GM11168 (cell line): ENCODE results near the gene IL31RA.
"Not testable (repeated sequence)": the region's sequence is repeated elsewhere in the genome, so short reads cannot be mapped to it uniquely, and the experiment has no call there.

Experiments
- in situ Hi-C: fragments of 300-500 bp; cut with MboI; formaldehyde crosslinking; loops from one replicate; pipeline ENCODE4 v1.12.0; 2022; ENCODE audit warnings: low sequenced_read_pairs; ENCODE audit not compliant: unreplicated experiment

Gene IL31RA

DNA sequence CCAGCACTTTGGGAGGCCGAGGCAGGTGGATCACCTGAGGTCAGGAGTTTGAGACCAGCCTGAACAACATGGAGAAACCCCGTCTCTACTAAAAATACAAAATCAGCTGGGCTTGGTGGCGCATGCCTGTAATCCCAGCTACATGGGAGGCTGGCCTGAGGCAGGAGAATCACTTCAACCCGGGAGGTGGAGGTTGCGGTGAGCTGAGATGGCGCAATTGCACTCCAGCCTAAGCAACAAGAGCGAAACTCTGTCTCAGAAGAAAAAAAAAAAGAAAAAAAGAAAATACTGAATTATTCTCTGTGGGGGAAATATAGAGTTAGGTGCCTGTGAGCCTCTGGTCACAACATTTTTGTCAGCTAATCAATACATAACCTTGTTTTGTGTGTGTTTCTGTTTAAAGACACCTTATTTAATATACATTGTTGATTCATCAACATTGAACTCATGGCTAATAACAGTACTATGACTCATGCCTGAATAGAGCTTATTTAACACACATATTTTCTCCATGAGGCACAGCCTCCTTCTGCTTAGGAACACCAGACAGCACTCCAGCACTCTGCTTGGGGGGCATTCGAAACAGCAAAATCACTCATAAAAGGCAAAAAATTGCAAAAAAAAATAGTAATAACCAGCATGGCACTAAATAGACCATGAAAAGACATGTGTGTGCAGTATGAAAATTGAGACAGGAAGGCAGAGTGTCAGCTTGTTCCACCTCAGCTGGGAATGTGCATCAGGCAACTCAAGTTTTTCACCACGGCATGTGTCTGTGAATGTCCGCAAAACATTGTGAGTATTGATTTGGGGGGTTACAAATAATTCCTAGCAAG lies at the start of gene IL31RA:
Gene IL31RA (plus strand): TSS at position 519 of the 836 bp plus-strand sequence. CDS start 214 bp downstream, at position 733.
- in situ Hi-C loops, result no loop called here

DNA sequence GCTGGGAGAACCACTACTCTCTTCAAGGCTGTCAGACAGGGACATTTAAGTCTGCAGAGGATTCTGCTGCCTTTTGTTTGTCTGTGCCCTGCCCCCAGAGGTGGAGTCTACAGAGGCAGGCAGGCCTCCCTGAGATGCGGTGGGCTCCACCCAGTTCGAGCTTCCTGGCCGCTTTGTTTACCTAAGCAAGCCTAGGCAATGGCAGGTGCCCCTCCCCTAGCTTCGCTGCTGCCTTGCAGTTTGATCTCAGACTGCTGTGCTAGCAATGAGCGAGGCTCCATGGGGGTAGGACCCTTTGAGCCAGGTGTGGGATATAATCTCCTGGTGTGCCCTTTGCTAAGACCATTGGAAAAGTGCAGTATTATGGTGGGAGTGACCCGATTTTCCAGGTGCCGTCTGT lies 42.3 kb upstream of the IL31RA start:
- in situ Hi-C loops, result not testable (repeated sequence)

DNA sequence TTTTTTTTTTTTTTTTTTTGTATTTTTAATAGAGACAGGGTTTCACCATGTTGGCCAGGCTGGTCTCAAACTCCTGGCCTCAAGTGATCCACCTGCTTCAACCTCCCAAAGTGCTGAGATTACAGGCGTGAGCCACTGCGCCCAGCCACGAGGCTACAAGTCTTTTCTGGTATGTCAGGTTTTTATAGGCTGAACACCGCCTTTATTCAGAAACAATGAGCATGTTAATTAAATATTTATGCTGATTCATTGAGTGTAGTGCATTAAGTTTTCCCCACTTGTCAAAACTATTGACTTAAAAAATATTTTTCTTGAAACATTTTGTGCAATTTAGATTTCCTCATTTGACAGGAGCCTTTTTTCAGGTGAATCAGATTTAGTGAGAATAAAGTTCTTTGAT lies 35.2 kb upstream of the IL31RA start:
- in situ Hi-C loops, result not testable (repeated sequence)

DNA sequence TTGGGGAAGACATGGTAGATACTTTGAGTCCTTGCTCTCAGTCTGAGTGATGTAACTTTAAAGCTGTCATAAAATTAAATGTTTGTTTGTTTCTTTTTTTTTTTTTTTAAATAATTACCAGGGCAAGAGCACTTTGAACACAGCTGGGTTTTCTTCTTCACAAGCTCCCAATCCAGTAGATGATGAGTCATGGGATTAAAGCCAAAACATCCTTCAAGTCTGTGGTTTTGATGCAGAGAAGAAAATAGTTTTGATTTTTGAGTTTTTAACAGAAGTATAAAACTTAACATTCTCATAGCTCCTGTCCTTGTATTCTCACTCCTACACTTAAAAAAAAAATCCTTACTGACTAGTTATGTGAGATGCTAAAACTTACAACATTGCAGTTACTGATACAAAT lies 34.8 kb upstream of the IL31RA start:
- in situ Hi-C loops, result no loop called here

DNA sequence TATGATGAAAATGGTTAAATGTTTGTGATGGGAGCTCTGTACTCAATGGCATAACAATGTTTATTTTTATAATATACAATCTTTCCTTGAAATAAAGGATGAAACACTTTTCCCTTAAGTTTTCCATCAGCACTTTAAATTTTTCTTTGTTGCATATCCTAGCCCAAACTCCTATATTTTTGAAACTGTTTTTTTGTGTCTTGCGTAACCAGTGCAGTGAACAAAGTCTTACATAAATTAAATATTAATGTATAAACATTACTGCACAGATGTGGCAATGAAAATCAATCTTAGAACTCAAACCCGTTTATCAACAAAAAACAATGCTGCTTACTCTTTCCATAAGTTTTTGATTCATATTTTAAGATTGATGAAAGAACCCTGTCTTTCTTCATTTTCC lies 34.1 kb upstream of the IL31RA start:
- in situ Hi-C loops, result no loop called here

DNA sequence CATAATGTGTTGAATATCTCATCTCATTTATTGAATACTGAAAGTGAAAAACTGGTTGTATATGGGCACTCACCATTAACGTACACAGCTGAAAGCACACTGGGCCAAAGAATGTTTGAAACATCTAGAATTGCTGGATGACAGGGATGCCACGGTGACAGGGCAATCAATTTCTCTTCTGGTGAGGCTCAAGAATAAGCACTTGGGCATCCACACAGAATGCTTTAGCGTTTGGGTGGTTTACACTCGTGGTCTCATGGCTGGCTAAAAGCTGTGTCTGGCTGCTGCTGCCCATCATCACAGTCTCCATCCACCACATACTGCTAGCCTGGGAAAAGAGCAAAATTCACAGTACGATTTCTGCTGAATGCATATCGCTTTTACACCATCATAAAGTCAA lies 30.7 kb upstream of the IL31RA start:
- in situ Hi-C loops, result no loop called here

DNA sequence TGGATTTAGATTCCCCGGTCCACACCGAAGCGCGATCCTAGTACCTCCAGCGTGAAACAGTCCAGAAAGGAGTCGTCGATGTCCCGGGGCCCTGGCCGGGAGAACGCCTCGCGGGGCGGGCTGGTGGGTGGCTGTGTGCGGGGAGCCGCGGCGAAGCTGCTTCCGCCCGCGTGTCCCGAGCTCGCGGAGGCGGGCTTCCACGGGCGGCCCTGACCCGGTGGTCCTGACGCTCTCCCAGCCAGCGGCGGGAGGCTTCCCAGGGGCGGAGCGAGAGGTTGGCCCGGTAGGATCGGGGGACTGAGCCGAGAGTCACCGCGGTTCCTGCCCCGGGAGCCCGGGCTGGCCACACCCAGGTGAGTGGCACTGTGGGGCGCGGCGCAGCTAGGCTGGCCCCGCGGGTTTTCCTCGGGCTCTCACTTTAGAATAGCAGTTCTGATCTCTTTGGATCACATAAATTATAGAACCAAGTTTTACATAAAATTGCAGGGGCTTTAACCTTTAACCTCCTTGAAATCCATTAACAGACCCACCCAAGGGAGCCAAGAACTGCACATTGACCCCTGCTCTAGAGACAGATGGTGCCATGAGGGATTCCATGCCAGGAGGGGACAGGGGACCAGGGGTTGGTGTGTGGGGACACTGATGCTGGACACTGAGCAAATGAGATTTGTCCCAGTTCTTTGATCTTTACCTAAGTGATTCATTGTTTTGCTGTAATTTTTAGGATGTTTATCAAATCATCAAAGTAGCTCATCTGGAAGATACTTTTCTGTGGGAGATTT lies 29.2 kb upstream of the IL31RA start:
- in situ Hi-C loops, result no loop called here

DNA sequence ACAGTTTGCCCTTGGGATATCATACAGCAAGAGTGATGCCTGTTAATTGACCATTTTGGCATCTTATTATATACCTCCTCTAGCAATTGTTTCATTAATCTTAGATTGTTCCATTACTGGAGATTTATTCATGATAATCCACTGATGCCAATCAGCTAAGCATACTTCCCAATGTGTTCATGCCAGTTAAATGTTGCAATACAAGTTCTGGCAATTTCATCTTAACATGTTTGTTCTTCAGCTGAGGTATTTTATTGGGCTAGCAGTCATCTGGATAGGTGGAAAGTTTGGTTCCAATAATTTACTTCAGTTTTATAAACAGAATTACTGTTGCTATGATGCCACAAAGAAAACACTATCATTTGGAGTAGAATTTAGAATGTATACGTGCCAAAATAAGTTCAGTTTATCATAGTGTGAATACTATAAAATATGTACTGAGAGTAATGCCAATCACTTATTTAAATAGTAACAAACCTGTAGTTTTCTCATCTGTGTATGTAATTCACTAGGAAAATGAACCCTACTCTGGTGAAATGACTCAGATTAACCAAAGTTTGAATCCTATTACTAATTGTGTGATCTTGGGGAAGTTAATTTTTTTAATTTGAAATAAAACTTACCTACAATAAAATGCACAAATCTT lies 27.9 kb upstream of the IL31RA start:
- in situ Hi-C loops, result no loop called here

DNA sequence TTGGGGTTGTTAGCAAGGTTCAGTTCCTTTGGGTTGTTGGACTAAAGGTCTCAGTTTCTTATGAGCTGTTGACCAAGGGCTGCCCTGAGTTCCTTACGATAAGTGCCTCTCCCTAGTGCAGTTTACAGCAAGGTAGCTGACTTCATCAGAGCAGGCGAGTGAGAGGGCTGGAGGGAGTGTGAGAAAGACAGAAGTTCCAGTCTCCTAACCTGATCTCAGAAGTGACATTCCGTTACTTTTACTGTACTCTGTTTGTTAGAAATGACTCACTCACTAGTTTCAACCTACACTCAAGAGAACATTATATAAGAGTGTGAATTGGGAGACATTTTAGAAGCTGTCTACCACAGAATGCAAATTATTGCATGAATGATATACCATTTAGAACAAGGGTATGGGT lies 21.2 kb upstream of the IL31RA start:
- in situ Hi-C loops, result no loop called here

DNA sequence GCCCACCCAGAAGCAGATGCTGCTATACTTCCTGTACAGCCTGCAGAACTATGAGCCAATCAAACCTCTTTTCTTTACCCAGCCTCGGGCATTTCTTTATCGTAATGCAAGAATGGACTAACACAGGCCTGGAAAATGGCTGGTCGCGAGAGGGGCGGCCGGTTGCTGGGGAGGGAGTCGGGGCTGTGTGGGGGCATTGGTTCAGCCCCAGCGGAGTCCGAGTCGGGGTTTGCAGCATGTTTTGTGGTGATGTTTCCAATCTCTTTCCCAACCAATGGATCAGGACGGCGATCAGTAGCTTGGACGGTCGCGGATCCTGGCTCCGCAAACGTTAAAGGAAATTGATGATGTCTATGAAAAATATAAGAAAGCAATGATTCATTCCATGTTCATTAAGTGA lies 18.7 kb upstream of the IL31RA start:
- in situ Hi-C loops, result no loop called here

DNA sequence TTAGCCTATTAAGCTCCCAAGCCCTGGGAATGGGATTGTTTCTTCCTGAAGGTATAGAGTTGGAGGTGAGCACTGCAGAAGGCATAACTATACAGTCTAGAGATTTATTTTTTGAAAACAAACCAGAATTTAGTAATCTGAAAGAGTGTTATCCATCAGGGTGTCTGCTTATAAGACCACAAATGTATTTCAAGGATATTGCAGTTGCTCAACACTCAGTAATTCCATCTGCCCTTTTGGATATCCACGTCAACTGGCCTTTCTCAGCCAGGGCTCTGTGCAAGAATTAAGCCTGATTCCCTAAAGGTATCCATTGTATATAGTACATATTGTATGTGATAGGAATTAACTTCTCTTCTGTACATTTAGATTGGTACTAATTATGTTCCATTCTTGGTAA lies 15.0 kb upstream of the IL31RA start:
- in situ Hi-C loops, result no loop called here

DNA sequence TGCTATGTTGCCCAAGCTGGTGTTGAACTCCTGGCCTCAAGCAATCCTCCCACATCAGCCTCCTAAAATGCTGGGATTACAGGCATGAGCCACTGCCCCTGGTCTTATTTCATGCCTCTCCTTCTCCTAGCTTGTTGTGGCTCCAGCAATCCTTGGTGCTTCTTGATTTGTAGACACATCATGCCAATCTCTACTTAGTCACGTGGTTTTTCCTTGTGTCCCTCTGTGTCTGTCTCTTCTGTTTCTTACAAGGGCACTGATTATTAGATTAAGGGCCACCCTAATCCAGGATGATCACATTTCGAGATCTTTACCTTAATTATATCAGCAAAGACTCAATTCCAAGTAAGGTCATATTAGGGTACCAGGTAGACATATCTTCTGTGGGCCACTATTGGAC lies 9.2 kb upstream of the IL31RA start:
- in situ Hi-C loops, result no loop called here

DNA sequence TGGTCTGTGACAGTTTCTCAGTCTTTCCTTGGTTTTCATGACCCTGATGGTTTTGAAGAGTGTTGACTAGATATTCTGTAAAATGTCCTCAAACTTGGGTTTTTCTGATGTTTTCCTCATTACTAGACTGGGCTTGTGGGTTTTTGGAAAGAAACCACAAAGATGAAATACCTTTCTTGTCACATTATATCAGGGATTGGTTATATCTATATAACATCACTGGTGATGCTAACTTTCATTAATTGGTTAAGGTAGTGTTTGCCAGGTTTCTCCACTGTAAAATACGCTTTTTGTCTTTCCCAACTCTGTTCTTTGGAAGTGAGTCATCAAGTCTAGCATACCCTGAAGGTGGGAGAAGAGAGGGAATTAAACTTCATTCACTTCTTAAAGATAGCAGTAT lies 3.3 kb upstream of the IL31RA start:
- in situ Hi-C loops, result no loop called here

DNA sequence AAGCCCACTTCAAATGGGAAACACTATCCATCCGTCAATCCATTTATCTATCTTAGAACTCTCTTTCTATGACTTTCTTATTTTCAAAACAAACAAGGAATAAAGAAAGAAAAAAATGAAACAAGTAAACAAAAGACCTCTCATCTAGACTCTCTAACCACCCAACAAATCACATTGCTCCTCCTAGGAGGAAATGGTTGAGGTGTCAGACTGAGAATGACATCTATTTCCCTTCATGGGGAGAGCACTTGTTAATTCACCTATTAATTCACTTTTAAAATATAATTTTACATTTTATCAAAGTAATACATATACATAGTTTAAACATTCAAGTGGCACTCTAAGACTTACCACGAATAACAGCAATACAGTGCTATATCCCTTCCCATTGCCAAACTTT lies 2.4 kb upstream of the IL31RA start:
- in situ Hi-C loops, result no loop called here

DNA sequence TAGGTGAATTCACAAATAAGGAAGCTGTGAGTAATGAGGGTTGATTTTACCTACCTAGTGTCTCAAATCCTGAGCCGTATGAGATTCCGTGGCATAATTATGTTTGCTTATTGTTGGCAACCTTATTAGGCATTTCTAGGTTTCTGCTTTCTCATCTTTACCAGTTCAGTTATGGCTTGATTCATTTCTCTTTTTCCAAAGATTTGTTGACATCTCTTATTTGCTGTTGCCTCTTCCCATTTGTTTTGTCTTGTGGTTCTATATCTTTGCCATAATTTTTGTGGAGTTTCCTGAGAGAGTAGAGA lies 470 bp downstream of the IL31RA start:
- in situ Hi-C loops, result no loop called here

DNA sequence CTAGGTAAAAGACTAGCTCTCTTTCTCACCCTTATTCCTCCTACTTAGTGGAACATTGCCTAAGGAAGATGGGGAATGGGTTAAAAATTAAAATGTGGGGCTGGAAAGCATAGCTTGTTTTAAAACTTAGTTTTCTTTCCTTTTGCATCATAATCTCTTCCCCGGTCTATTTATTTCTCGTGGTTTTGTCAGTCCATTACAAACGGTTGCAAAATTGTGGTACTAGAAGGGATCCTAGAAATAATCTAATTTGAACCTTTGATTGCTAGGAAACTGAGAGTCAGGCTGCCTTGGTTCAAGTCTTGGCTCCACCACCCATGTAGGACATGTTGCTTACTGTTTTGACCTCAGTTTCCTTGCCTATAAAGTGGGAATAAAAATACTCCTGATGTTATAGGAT lies 1.3 kb downstream of the IL31RA start:
- in situ Hi-C loops, result no loop called here

DNA sequence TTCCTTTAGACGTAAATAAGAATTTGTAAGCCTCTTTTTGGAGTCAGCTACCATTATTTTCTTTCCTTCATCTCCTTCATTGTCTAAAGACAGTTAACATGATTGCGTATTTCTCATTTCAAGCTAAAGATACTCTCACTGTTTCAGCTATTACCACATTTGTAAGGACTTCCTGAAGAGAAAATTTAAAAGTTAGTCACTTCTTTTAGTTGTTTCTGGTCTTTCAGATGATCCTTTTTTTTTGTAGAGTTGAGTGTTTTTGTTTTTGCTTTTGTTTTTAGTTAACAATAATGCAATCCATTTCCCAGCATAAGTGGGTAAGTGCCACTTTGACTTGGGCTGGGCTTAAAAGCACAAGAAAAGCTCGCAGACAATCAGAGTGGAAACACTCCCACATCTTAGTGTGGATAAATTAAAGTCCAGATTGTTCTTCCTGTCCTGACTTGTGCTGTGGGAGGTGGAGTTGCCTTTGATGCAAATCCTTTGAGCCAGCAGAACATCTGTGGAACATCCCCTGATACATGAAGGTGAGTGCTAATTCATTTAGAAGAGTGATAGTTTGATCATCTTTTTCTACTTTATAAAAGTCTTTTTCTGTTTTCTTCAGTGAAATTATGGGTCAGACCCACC lies 2.0 kb downstream of the IL31RA start:
- in situ Hi-C loops, result no loop called here

DNA sequence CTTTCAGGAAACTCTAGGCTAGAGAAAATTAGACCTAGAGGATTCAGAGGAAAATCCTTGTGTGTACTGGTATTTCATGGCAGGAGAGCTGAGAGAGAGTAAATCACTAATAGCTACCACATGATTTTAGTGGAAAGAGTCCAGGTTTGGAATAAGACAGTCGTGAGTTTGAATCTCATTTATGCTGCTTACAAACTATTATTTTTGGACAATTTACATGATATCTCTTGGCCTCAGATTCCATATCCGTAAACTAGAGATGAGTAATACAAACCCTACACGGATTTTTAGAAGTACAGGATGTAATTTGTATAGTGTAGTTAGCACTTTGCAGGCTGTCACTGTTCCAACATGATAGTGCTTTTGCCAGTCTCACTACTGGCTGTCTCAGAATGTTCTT lies 2.7 kb downstream of the IL31RA start:
- in situ Hi-C loops, result no loop called here

DNA sequence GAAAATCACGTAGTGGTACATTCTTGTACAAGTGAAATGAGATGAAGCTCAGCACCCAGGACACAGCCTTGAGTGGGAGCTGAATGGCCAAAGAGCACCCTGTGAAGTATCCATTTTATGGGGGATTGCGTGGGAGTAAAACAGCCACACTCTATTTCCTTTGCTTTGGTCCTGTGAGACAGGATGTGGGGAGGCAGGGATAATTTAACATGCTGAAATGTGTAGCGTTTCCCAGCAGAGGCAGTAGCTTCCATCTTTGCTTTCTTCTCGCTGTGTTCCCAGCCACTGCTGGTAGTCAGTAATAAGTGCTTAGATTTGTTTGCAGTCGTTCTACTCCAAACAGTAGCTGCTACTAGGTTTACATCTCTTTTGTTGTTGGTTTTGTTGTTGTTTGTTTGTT lies 4.4 kb downstream of the IL31RA start:
- in situ Hi-C loops, result no loop called here

DNA sequence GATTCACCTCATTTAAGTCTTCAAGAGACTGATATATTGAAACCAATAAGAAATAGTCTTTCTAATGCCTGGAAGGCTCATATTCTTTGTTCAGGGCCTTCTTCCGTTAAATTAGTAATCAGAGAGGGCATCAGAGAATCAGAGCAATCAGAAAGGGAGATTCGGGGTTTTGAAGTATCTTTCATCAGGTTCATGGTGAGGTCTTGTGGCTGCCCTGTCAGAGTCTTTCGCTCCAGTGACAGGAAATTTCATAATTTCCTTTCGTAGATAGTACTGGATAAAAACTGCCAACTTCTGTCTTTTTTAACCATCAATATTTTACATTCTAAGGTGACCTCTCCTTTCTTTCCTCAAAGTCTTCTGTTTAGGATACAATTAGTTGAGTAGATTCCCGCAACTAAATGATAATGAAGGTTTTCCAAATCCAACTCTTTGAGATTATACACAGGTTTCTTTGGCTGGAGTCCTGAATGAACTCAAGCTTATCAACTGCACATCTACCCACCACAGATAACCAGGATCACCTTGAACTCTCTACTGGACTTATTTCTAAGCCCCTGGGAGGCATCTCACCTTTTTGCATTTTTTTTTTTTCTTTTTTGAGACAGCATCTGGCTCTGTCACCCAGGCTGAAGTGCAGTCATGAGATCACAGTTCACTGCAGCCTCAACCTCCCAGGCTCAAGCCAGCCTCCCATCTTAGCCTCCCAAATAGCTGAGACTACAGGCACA lies 5.5 kb downstream of the IL31RA start:
- in situ Hi-C loops, result no loop called here
